Fibroblast of skin of back (primary cell): Measurements from ENCODE around the gene ACRBP. TPM values are rescaled to one million over a fixed set of nuclear protein-coding genes. Genes with fewer than 3 reads are reported as not detected.
A peak's percentile ranks its signal among the peaks of the same experiment; 100 is the strongest.

ENCODE experiments used
- DNase-seq: peaks from one replicate; pipeline ENCODE4 v3.0.0-alpha.2; 2013
- polyA plus RNA-seq, 2 experiments: library from polyadenylated mRNA; unstranded; fragments of 120-200 nt; gene quantifications; one replicate each; pipeline ENCODE4 v1.2.1, GENCODE V29; 2013; ENCODE audit not compliant: insufficient read length in 2 of 2

ACRBP gene
- 0.30 TPM for polyA plus RNA-seq (2013, experiment 1 of 2; ENCODE audit: insufficient read length)
- polyA plus RNA-seq (2013, experiment 2 of 2; ENCODE audit: insufficient read length), result 0.18 TPM

DNA sequence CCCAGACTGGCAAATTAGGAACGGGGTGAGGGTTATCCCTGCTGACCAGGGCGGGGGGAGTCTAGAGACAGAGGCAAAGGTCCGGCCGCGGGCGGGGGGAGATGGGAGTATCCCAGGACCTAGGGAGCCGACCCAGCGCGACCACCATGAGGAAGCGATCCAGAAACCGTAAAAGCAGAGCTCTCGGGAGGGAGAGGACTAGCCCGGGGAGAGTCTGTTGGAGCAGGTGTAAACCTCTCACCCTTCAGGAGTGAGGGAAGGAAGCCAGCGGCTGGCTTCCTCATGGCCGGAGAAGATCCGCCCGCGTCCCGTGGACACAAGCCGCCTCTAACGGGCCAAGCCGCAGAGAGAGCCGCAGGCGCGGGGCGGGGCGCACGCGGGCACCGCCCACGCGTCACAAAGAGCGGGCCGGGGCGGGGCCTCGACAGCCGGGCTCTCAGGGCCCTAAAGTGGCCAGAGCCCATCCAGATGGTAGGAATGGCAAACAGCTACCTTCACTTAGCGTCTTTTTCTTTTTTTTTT, at the start of gene ACRBP:
ACRBP (minus strand) TSS at position 350 of the 522 bp plus-strand sequence; CDS start at position 284, 66 bp downstream.
- DNase-seq, result peak; percentile 50

DNA sequence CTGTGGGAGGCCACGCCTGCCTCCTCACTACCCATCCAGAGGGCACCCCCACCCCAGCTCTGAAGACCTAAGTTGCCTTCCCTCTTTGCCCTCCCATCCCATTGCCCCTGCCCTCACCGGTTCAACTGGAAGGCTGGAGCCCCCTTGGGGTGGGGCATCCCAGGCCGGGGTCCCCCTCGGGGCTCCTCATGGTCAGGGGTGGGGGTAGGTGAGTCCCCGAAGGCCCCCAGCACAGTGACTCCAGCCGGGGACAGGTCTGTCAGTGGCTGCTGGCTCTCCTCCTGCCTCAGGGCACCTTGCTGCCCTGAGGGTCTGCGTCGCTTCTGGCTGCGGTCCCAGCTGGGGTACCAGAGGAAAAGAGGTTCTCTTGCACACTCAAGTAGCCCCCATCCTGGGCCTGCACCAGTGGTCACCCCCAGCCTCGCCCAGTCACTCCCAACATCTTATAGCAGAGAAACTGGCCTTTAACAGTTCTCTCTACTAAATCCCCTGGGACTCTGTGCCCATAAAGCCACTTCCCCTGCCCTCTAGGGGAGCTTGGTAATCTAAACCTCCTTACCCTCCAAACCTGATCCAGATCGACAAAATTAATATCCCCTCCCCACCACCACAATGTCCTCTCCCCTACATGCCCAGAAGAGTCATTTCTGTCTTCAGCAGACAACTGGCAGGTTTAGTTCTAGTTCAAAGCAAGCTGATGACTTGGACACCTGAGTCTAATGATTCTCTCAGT, 48.2 kb upstream of the ACRBP start:
- no peak for DNase-seq

DNA sequence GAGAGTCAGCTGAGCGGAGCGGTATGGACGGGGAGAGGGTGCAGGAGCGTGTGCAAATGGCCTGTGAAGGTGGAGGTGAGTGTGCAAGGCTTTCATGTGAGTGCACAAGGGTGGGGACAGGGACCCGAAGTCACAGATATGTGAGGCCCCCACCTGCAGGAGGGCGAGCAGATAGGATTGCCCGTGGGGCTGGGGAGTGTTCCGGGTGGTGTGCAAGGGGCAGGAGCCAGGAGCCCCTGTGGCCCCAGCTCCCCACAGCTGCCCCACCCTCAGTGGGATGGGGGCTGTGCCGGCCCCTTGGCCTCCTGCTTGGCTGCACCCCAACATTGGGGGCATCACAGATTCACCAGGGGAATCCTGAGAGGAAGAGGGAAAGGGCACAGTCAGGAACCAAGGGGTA, 47.5 kb upstream of the ACRBP start:
- DNase-seq, result no peak

DNA sequence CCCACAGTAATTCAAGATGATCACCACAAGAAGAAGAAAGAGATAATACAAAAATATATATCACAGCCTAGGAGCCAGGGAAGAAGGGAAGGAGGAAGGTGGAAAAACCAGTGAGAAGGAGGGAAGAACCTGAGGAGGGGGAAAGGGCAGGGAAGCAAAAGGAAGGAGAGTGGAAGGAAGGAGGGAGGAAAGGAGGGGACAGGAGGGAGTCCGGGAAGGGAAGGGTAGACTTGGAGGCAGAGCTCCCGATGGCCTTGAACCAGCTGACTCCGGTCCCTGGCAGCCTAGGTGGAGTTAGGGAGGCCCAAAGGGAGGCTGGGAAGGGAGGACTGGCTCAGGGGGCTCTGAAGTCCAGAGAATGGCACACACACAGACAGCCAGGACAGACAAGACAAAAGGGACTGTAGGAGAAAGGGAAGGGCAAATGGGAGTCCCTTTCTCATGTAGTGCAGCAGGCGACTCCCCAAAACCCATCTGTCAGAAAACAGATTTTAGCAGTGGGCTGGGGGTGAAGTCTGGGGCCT, 46.7 kb upstream of the ACRBP start:
- no peak for DNase-seq

DNA sequence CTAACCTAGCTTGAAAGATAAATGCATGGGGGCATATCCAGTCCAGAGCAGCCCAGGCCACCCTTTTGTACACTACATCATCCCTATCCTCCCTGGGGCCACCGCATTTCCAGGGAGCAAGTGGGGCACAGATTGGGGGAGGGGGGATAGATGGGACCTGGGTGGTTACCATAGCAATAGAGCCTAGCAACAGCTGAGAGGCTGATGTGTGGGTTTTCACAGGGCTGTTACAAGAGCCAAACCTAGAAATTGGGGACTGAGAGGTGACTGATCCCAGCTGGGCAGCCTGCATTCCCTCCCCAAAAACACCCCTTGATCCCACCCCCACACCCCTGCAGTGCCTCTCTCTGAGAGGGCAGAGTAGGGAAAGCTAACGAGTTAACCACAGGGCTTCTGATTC, 45.7 kb upstream of the ACRBP start:
- no peak for DNase-seq

DNA sequence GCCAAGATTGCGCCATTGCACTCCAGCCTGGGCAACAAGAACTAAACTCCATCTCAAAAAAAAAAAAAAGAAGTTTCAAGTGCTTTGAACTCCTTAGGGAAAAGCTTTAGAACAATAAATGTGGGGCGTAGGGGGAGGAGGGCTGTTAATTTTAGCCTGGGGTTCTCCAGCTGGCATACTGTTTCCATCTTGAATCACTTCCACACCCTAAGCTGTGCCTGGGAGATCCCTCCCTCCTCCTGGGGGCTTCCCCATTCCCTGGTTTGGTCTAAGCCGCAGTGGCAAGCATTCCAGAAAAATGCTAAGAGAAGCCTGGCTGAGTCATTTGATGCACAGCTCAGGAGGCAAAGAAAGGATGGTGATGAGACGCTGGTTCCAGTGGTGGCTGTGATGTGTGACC, 44.2 kb upstream of the ACRBP start:
- peak; percentile 89 for DNase-seq

DNA sequence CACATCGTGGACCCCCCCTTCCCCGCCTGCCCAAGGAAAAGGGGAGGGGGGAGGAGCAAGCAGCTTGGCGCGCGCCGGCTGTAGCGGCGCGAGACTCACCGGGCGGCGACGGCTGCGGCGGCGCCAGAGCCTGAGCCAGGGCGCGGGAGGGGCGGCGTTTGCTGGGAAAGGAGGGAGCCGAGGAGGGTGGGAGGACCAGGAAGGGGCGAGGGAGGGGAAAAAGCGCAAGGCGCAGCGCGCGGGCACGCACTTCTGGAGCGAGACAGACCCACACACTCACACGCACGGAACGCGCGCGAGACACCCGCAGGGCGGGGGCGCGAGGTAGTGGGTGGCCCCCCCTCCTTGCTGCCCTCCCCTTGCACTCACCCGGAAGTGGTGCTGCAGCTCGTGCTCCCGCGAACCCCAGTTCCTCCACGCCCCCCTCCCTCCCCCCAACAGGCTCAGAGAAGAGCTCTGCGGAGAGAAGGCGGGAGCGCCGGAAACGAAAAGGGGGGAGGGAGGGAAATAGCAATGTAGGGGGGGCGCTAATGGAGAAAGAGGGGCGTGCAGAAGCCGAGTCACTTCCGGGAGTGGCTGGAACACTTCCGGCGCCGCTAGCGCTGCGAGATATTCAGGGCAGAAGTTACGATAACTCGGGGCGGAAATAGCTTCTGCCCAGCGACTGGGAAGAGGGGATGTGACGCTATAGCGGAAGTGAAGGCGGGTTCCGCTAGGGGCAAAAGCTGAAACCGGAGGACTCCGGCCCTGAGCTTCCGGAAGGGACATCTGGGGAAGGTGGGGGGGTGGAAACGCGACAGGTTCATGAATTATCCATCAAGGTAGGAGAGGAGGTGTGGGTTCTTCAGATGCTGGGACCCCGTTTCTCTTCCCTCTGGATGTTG, 42.0 kb upstream of the ACRBP start, which contains the start of gene ZNF384:
ZNF384 (minus strand) TSS at position 377 of the 884 bp plus-strand sequence. CDS start 9,855 bp downstream, outside the sequence.
- peak; percentile 100 for DNase-seq

DNA sequence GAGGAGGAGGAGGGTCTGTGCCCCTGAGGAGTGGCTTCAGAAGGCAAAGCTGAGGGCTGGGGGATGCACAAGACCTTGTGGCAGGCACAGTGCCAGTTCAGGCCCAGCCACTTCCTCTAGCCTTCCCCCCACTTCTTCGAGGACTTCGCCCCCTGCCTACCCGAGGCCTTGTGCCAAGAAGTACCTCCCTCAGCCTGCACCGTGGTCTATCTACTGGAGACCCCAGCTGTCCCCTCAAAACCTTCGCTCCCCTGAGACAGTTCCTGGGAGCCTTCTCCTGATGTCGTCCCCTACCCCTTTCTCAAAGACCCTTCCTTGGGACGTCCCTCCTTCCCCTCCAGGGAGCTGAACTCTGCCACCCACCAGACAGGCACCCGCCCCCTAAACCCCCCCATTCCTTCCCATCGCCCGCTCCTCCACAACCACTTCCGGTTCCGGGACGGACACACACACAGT, 41.3 kb upstream of the ACRBP start:
- peak; percentile 24 for DNase-seq

DNA sequence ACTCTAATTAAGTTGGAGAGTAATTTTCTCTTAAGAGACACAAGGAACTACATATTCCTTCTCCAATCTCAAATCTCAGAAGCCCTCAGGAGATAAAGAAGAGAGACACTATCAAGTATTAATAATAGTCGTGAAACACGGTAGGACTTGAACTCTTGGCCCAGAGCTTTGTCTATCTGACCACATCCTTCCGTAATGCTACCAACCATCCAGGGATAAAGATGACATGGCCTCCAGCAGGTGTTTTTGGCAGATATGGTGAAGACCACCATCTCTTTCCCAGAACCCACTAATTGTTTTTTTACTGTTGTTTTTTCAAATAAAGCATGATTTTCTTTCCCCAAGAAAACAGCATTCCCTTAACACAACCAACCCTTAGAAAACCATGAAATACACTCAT, 38.6 kb upstream of the ACRBP start:
- DNase-seq, result no peak

DNA sequence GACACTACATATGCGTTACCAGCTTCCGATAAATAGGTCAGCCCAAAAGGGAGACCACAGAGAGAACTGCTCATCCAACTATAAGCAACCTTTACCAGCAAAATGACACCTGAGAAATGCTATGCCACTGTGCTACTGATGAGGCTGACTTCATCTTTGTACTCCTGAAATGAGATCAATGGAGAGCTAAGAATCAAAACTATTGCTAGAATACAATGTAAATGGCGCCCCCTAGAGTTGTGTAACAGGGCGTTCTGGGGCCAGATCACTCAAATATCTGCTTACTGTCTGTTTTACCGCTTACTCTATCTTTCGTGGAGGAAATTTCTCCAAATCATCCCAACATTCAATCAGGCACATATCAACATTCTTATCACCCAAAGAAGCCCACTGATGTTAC, 37.4 kb upstream of the ACRBP start:
- DNase-seq, result peak; percentile 30

DNA sequence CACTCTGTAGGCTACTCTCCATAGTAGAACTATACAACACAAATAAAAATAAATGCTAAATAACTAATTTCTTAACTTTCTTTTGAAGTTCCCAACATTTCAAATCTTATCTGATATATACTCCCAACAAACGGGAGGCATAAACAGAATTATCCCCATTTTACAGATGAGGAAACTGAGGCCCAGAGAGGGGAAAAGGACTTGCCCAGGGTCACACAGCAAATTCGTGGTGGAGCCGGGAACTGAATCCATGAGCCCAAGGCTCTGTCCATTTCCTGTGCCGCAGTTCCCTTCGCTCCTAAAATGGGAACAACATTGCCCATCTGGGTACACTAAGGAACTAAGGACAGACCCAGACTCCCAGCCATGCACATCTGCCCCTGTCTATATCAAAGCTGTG, 29.7 kb upstream of the ACRBP start:
- DNase-seq, result no peak

DNA sequence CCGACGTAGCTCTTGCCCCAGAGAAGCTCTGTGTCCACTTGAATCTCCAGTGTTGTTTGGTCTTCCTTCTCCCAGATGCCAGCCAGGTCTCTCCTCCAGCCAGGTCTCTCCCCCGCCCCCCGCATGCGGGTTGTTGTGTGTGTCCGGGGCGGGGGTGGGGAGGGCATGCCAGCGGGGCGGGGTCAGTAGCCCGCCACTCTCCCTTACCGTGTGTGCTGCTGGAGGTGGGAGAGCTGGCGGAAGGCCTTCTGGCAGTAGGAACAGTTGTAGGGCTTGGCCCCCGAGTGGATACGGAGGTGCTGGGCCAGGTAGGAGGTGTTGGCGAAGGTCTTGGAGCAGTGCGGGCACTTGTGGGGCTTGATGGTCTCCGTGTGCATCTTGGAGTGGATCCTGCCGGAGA, 24.9 kb upstream of the ACRBP start:
- DNase-seq, result no peak

DNA sequence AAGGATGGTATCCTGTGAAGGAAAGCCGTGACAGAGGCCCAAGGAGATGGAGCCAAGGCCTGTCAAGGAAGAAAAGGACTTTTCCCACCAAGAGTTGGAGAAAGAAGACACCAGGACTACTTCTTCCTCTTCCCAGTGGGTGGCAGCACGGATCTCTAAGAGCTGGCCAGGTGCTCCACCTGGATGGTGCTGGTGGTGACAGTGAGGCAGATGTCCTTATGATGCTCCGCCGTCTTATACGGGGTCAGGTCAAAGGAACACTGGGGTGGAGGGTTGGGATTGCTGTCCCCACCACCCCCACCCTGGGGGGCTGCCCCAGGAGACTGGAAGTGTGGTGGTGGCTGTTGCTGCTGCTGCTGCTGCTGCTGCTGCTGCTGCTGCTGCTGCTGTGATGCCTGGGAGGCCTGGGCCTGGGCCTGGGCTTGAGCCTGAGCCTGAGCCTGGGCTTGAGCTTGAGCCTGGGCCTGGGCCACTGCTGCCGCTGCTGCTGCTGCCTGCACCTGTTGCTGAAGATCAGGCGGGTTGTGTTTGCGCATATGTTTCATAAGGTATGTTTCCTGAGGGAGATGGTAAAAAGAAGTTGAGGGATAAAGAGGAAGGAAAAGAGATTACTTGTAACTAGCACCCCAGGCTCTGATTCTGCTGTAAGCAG, 20.5 kb upstream of the ACRBP start:
- no peak for DNase-seq

DNA sequence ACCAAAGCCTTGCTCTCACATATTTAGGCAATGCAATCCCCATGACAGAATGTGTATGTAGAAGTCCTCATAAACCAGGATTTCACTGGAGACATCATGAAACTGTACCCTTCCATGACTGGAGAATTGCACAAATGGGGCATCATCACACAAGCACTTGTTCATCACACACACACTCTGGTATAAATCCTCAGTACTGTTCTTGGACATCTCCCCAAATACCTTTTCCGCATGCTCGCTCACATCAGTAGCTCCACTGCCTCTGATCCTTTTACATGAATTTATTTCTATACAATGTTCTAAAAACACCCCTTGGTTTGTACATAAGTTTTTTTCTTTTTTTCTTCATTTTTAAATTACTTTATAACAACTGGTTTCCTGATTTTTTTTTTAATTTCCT, 19.0 kb upstream of the ACRBP start:
- no peak for DNase-seq

DNA sequence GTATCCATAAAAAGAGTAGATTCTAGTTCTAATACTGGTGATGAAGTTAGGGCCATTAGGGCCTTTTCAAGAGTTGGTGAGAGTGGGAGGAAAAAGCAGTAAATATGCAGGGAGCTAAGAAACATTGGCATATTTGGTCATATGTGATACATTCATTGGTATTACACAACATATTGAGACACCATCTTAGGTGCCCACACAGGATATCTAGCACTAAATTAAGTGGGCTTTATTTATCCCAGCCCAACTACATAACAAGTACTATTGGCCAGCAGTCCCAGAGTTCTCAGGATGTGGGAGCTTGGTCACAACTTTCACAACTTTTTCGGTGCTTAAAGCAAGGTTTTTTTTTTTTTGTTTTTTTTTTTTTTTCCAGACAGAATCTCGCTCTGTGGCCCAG, 17.7 kb upstream of the ACRBP start:
- no peak for DNase-seq

DNA sequence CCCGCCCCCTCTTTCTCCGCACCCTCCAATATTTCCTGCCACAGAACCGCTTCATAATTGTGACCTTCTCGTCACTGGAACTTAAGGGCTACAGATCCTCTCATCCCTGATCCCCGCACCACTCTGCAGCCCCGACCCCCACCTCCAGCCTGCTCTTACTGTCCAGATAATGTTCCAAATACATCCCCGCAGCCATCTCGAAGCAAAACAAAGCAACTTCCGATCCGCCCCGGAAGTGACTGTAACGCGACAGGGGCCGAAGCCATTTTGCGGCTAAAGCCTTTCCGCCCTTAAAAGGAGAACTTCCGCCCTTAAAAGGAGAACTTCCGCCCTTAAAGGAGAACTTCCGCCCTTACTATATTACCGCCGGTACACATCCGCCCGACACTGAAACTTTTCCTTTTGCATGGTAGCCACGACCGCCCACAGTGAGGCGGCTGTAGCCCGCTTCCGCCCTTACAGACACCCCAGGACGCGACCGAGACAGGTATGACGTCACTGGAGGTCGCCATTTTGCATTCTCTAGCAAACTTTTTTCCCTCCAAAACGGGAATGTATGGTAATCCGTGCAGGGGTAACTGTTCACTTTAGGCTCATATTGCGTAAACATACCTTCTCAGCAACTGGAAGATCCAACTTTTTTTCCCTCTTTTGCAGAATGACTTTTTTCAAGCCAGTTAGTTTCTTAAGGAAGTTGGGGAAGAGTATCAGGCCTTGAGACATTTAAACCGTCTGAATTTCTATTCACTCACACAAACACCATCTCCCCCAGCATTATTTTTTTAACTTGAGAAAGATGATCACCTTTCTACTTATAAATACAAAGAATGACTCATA, 15.9 kb upstream of the ACRBP start, which contains the start of gene ING4:
ING4 (minus strand) TSS at position 214 of the 837 bp plus-strand sequence; CDS start at position 196, 18 bp downstream.
- peak; percentile 100 for DNase-seq

DNA sequence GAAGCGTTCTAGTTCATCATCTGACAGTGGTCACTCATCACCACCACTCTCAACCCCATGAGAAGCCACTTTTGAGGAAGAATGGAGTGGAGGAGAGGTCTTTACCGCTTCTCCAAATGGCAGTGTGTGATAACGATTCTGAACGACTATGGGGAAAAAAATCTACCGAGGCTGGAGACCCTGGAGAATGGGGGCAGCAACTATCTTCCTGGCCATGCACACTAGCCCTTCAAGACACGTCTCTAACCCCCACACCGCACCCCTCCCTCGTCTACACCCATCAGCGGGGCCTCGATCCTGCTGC, 15.3 kb upstream of the ACRBP start:
- no peak for DNase-seq

DNA sequence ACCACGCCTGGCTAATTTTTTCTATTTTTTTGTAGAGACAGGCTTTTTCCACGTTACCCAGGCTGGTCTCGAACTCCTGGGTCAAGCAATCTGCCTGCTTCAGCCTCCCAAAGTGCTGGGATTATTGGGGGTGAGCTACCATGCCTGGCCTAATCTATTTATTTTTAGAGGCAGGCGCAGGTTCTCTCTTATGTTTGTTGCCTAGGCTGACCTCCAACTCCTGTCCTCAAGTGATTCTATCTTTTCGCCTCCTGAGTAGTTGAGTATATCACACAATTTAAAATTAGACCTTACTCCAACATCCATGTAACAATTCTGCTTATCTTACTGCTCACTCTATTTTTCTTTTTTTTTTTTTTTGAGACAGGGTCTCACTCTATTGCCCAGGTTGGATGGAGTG, 6.8 kb upstream of the ACRBP start:
- no peak for DNase-seq

DNA sequence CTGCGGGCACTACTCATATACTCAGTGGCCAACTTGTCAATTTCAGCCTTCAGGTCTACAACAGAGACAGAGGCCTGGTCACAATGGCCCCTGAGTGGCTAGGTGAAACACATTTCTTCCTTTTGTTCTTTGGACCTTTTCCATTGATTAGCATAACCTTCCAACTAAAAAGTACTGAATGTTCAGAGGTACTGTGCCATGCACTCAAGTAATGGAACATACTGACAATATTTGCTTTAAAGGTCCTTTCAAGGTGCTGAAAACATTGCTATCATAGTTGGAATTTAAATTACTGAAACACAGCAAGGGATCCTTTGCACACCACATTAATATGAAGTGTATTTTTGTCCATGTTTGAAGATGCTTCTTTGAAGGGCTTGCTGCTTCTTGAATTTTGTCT, 6.1 kb upstream of the ACRBP start:
- DNase-seq, result no peak

DNA sequence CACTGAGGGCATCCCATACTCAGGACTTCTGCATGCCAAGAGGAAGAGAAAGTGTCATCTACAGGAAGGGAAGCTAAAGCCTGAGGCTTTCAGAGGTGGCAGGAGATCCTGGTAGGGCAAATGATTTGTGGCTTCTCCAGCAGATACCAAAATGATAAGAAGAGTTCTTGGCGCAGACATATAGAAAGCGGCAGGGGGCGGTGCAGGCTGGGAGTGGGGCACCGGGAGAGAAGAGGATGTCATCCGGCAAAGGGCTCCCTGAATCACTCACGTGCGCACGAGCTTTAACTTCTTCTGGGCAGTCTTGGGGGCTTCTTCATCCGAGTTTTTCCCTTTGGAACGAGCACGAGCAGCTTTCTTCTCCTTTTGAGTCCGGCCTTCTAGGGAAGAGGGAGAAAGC, 5.2 kb upstream of the ACRBP start:
- no peak for DNase-seq

DNA sequence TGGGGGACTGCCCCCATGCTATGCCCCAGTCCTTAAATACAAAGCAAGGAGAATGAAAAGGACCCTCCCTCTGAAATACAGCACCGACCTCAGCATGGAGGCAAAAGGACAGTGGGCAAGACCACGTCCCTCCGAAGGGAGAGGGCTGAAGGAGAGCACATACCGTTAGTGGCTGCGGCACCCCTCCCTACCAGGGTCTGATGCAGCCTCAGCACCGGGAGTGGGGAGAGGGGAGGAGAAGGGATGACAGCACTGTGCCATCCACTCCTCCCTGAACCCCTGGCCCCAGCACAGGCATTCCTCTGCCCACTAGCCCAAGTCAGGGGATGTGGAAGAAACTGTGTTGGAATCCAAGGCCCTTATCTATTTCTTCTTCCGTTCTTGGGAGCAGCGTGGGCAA, 3.6 kb upstream of the ACRBP start:
- no peak for DNase-seq
